GM13976 (cell line): Measurements from ENCODE around the gene CLIP4.
"Not testable (repeated sequence)": the region's sequence is repeated elsewhere in the genome, so short reads cannot be mapped to it uniquely, and the experiment has no call there.

Experiments
- DNase-seq: peaks from one replicate; pipeline ENCODE4 v3.0.0; 2012; ENCODE audit warnings: low spot score
- in situ Hi-C: fragments of 300-500 bp; cut with MboI; formaldehyde crosslinking; loops from one replicate; pipeline ENCODE4 v1.12.0; 2022; ENCODE audit warnings: low sequenced_read_pairs, mixed read lengths, inconsistent platforms; ENCODE audit not compliant: unreplicated experiment
- TF ChIP-seq, protein P1 (sequence below): IDR thresholded peaks from 2 replicates; pipeline ENCODE4 v1.5.1; 2012; ENCODE audit warnings: borderline replicate concordance, mild to moderate bottlenecking; ENCODE audit not compliant: insufficient read depth; ENCODE audit errors: extremely low read depth, missing control alignments, control extremely low read depth

The CLIP4 gene

GRCh38 chr2:29080886-29081743 is 34.1 kb upstream of the CLIP4 start:
- in situ Hi-C loops: no loop called here
- DNase-seq: no peak
- TF ChIP-seq, protein P1, sequence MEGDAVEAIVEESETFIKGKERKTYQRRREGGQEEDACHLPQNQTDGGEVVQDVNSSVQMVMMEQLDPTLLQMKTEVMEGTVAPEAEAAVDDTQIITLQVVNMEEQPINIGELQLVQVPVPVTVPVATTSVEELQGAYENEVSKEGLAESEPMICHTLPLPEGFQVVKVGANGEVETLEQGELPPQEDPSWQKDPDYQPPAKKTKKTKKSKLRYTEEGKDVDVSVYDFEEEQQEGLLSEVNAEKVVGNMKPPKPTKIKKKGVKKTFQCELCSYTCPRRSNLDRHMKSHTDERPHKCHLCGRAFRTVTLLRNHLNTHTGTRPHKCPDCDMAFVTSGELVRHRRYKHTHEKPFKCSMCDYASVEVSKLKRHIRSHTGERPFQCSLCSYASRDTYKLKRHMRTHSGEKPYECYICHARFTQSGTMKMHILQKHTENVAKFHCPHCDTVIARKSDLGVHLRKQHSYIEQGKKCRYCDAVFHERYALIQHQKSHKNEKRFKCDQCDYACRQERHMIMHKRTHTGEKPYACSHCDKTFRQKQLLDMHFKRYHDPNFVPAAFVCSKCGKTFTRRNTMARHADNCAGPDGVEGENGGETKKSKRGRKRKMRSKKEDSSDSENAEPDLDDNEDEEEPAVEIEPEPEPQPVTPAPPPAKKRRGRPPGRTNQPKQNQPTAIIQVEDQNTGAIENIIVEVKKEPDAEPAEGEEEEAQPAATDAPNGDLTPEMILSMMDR: no peak

- TF ChIP-seq, protein P1: no peak
- DNase-seq: no peak
- in situ Hi-C loops: no loop called here
Measured at GRCh38 chr2:29082804-29083495, 32.3 kb upstream of the CLIP4 start.

- TF ChIP-seq, protein P1: no peak
- no peak for DNase-seq
- in situ Hi-C loops: no loop called here
Measured at GRCh38 chr2:29084554-29084953, 30.7 kb upstream of the CLIP4 start.

DNA sequence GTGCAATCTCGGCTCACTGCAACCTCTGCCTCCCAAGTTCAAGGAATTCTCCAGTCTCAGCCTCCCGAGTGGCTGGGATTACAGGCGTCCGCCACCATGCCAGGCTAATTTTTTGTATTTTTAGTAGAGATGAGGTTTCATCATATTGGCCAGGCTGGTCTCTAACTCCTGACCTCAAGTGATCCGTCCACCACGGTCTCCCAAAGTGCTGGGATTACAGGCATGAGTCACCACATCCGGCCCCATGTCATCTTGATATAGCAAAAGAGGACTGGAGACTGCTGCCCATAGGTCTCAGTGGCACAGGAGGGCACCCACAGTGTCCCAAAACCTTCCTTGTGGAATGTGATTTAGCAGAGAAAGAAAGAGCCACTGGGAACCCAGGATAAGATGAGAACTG is 24.9 kb upstream of the CLIP4 start:
- in situ Hi-C loops: not testable (repeated sequence)

GRCh38 chr2:29096969-29097368 is 18.2 kb upstream of the CLIP4 start:
- no peak for DNase-seq
- in situ Hi-C loops: no loop called here
- TF ChIP-seq, protein P1: no peak

More for the DNA sequence above, 24.9 kb upstream of the CLIP4 start:
- not testable (repeated sequence) for DNase-seq

DNA sequence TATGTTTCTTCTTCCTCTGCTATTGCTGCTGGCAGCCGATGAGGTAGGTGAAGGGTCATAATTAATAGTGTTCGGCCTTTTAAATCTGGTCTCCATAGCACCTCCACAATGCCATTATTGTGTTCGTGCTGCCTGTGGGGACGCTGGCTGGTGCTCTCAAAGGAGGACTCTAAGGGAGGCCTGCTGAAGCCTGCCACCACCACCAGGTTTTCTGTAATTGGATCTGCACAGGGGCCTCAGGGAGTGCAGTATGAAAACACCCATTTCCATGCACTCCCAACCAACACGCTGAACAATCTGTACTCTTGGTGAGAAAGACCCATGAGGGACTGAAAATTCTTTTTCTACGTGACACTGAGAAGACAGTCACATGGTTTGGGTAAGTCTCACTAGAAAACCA is 17.6 kb upstream of the CLIP4 start:
- in situ Hi-C loops: no loop called here
- no peak for DNase-seq
- TF ChIP-seq, protein P1: no peak

- in situ Hi-C loops: no loop called here
- TF ChIP-seq, protein P1: no peak
- DNase-seq: no peak
Measured at GRCh38 chr2:29100564-29100963, 14.7 kb upstream of the CLIP4 start.
